Activated CD4-positive, alpha-beta T cell treated with anti-CD3 and anti-CD28 coated beads, Interleukin-2, amount 10 ng/mL, durations not matched to agents 7 days and 5 days (primary cell): Measurements from ENCODE around the gene DDX1. TPM values are rescaled to one million over a fixed set of nuclear protein-coding genes. Genes with fewer than 3 reads are reported as not detected.
"Not testable (repeated sequence)": the region's sequence is repeated elsewhere in the genome, so short reads cannot be mapped to it uniquely, and the experiment has no call there.

Experiments used
- CTCF ChIA-PET: fragments of 350-600 bp; sonication (Branson Sonifier 250); formaldehyde crosslinking; loops from one replicate; lab custom pipeline; 2021; ENCODE audit warnings: antibody characterized with exemption; lab: Charles Lee
- POLR2A ChIA-PET: fragments of 350-600 bp; sonication (Branson Sonifier 250); formaldehyde crosslinking; loops from one replicate; lab custom pipeline; 2021; ENCODE audit warnings: antibody characterized with exemption; lab: Charles Lee
- DNase-seq: peaks from one replicate; pipeline ENCODE4 v3.0.0-alpha.2; 2020
- H3K27ac Mint-ChIP-seq: one replicate; pipeline ENCODE4 v1.8.0; 2021; ENCODE audit warnings: mild to moderate bottlenecking, moderate library complexity, mixed read lengths
- H3K27me3 Mint-ChIP-seq: one replicate; pipeline ENCODE4 v1.8.0; 2021; ENCODE audit warnings: mixed read lengths
- H3K36me3 Mint-ChIP-seq: one replicate; pipeline ENCODE4 v1.8.0; 2021; ENCODE audit warnings: low read depth, mixed read lengths
- H3K4me1 Mint-ChIP-seq: one replicate; pipeline ENCODE4 v1.8.0; 2021; ENCODE audit warnings: mixed read lengths
- H3K4me3 Mint-ChIP-seq: one replicate; pipeline ENCODE4 v1.8.0; 2021; ENCODE audit warnings: mild to moderate bottlenecking, moderate library complexity, mixed read lengths
- H3K9me3 Mint-ChIP-seq: one replicate; pipeline ENCODE4 v1.8.0; 2021; ENCODE audit warnings: mixed read lengths
- total RNA-seq, 2 experiments: library from RNA; stranded (reverse); gene quantifications; one replicate each; pipeline ENCODE4 v1.2.3, GENCODE V29; 2021

Gene DDX1
- total RNA-seq, 2 experiments from 2014 or later = 64.1 to 65.7 TPM

DNA sequence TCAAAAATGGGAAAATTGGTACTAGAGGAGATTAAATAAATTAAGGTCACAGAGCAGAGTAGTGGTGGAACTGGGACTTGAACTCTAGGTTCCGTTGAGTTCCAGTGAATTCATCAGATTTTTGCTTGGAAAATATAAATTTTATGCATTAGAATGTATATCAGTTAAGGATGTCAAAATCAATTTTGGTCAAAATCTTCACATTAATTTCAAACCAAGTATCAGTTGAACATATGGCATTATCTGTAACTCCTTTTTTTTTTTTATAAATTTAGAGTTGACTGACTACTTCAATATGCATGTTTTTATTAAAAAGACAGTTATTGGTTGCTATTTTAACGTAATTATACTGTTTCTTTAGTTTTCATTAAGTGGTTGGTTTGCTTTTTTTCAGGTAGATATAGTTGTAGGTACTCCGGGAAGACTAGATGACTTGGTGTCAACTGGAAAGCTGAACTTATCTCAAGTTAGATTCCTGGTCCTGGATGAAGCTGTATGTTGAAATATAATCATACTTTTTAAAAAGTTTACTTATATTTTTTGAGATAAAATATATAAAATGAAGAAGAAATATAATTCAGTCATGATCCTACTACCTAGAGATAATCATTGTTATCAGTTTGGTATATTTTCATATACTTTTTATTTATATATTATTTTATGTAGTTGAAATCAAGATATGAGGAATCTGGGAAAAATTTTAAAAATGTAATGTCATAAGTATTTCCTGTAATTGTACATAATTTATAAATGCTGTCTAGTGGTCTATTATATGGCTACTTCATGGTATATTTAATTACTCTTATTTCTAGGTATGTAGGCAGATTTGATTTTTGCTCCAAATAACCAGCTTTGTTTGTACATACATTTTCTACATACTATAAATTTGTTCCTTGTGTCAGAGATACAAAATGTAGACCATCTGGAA lies 25.4 kb downstream of the DDX1 start:
- Mint-ChIP-seq H3K36me3 (peaks cover 36% of the 10 kb centered on the region), H3K27ac (no peak overlapping the region), H3K9me3 (no peaks in the 10 kb centered on the region), H3K4me1 (peaks cover 7% of the 10 kb centered on the region), H3K27me3 (no peaks in the 10 kb centered on the region), H3K4me3 (no peak overlapping the region)
- POLR2A ChIA-PET = no interaction called here
- DNase-seq = no peak
- CTCF ChIA-PET = interaction anchor here (0.5 kb wide), 1 partner anchor 9 kb away, joined by 4 read pairs; no protein-coding TSS in a partner anchor

DNA sequence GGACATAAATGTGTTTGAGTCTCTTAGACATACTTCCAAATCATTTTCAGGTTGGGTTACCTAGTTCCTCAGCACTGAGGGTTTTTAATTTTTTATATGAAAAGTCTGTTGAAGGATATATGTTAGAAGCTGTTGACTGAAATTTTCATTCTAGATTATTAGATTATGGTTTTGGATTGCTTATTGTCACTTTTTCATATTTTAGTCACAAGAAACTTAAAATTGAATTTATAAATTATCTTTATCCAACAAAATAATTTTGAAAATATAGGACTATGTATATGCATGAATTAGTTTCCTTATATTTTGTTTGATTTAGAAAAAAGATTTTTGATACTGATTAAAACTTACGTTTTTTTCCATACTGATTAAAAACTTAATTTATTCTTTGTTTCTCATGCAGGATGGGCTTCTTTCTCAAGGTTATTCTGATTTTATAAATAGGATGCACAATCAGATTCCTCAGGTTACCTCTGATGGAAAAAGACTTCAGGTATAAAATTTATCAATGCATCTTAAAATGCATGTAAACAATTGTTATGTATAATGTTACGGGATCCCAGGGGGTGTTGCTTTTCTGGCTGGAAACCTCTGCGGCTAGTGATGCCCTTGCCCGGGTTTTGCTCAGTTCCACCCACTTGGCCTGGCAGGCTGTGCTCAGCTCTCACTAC lies 26.2 kb downstream of the DDX1 start:
- no peak overlapping the region for H3K4me3 Mint-ChIP-seq
- no peak overlapping the region for H3K27ac Mint-ChIP-seq
- CTCF ChIA-PET = interaction anchor here (0.5 kb wide), 1 partner anchor 9 kb away, joined by 4 read pairs; no protein-coding TSS in a partner anchor
- peaks cover 7% of the 10 kb centered on the region for H3K4me1 Mint-ChIP-seq
- POLR2A ChIA-PET = no interaction called here
- no peaks in the 10 kb centered on the region for H3K27me3 Mint-ChIP-seq
- no peaks in the 10 kb centered on the region for H3K9me3 Mint-ChIP-seq
- H3K36me3 Mint-ChIP-seq = peaks cover 42% of the 10 kb centered on the region
- DNase-seq = no peak

DNA sequence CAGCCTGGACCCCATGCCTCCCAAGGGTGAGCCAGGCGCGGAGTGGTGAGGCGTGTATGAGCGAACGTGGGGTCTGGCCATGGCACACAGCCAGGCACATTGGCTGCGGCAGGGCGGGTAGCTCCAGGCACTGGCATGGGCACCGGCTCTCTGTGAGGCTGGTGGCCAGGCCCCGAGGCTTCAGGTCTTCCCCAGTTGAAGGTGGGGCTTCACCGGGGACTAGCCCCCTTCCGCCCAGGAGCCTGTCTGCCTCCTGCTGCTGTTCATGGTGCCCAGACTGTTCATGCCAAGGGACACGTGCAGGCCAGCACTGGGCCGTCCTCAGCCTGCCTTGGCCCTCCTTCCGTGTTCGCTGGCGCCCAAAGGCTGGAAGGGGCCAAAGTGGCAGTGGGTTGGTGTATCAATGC lies 26.8 kb downstream of the DDX1 start:
- H3K36me3 Mint-ChIP-seq = peaks cover 42% of the 10 kb centered on the region
- no peak overlapping the region for H3K4me3 Mint-ChIP-seq
- CTCF ChIA-PET = no interaction called here
- peaks cover 2% of the 10 kb centered on the region for H3K9me3 Mint-ChIP-seq
- no peaks in the 10 kb centered on the region for H3K27me3 Mint-ChIP-seq
- POLR2A ChIA-PET = no interaction called here
- no peak overlapping the region for H3K27ac Mint-ChIP-seq
- H3K4me1 Mint-ChIP-seq = peaks cover 7% of the 10 kb centered on the region
- DNase-seq = no peak

DNA sequence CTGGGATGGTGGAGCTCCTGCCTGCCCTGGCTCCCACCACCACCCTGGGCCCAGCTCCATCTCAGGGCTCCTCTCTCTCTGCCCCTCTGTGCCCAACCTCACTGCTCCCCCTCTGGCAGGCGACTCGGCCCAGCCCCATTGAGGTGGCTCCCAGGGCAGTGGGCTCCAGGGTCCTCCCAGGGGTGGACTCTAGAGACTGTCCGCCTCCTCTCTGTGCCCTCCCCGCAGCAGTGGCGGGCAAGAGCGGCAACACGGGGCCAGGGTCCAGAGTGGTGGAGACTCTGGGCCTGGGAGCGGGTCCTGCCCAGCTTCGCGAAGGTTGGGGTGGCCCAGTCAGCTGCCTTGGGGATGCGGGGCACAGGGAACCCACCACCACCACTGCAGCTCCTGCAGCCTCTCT lies 27.4 kb downstream of the DDX1 start:
- no peak overlapping the region for H3K27ac Mint-ChIP-seq
- H3K4me1 Mint-ChIP-seq = peaks cover 7% of the 10 kb centered on the region
- H3K36me3 Mint-ChIP-seq = peaks cover 44% of the 10 kb centered on the region
- POLR2A ChIA-PET = no interaction called here
- DNase-seq = no peak
- H3K9me3 Mint-ChIP-seq = peaks cover 6% of the 10 kb centered on the region
- no peak overlapping the region for H3K4me3 Mint-ChIP-seq
- no peaks in the 10 kb centered on the region for H3K27me3 Mint-ChIP-seq
- CTCF ChIA-PET = no interaction called here

DNA sequence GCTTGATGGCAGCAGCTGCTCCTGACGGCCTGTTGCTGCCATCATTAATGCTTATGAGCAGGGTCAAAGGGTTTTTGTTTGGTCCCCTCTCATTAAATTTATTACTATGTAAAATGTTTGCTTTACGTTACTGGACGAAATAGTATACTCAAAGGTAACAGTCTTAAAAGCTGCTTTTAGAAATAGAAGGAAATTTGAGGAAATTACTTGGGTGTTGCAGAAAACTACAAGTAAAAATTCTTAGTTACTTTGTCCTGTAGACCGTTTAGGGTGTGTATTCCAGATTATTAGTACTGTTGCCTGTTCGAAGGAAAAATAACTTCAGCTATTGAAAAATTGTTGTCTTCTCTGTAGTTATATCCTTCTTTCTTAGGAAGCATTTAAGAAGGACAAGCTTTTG lies 27.8 kb downstream of the DDX1 start:
- no peak for DNase-seq
- ChIA-PET CTCF (no interaction called here), POLR2A (no interaction called here)
- peaks cover 7% of the 10 kb centered on the region for H3K4me1 Mint-ChIP-seq
- H3K9me3 Mint-ChIP-seq = peaks cover 10% of the 10 kb centered on the region
- H3K4me3 Mint-ChIP-seq = no peak overlapping the region
- H3K36me3 Mint-ChIP-seq = peaks cover 44% of the 10 kb centered on the region
- H3K27me3 Mint-ChIP-seq = no peaks in the 10 kb centered on the region
- H3K27ac Mint-ChIP-seq = no peak overlapping the region

DNA sequence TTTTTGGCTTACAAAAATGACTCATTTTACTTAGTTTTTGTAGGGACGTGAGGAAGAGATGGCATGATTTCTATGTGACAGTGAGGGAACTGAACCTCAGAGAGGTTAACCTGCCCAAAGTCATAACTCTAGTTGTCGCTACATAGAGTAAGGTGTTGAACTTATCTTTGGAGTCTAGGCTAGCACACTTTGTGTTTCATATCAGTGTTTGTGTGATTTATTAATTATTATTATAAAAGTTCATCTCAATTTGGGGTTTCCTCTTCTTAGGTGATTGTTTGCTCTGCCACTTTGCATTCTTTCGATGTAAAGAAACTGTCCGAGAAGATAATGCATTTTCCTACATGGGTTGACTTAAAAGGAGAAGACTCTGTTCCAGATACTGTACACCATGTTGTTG lies 28.3 kb downstream of the DDX1 start:
- Mint-ChIP-seq H3K27me3 (no peaks in the 10 kb centered on the region), H3K27ac (no peak overlapping the region), H3K9me3 (peaks cover 10% of the 10 kb centered on the region), H3K4me1 (peaks cover 6% of the 10 kb centered on the region), H3K4me3 (no peak overlapping the region), H3K36me3 (peaks cover 47% of the 10 kb centered on the region)
- CTCF ChIA-PET = no interaction called here
- POLR2A ChIA-PET = no interaction called here
- no peak for DNase-seq

DNA sequence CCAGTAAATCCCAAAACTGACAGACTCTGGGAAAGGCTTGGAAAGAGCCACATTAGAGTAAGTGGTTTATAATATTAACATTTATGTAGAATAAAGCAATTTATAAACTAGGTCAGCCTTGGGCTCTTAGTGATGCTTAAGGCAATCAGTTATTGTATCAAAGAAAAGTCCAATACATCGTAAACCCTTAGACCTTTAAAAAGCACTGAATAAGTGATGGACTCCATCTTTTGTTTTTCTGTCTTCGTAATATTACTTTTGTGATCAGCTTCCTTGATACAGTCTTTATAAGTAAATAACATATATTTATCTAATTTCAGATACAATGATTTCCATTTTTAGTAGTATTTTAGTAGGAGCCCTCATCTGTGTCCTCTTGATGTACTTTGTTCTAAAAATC lies 28.7 kb downstream of the DDX1 start:
- CTCF ChIA-PET = no interaction called here
- H3K9me3 Mint-ChIP-seq = peaks cover 10% of the 10 kb centered on the region
- no peak for DNase-seq
- POLR2A ChIA-PET = no interaction called here
- peaks cover 2% of the 10 kb centered on the region for H3K4me1 Mint-ChIP-seq
- H3K4me3 Mint-ChIP-seq = no peak overlapping the region
- peaks cover 46% of the 10 kb centered on the region for H3K36me3 Mint-ChIP-seq
- no peak overlapping the region for H3K27ac Mint-ChIP-seq
- no peaks in the 10 kb centered on the region for H3K27me3 Mint-ChIP-seq

DNA sequence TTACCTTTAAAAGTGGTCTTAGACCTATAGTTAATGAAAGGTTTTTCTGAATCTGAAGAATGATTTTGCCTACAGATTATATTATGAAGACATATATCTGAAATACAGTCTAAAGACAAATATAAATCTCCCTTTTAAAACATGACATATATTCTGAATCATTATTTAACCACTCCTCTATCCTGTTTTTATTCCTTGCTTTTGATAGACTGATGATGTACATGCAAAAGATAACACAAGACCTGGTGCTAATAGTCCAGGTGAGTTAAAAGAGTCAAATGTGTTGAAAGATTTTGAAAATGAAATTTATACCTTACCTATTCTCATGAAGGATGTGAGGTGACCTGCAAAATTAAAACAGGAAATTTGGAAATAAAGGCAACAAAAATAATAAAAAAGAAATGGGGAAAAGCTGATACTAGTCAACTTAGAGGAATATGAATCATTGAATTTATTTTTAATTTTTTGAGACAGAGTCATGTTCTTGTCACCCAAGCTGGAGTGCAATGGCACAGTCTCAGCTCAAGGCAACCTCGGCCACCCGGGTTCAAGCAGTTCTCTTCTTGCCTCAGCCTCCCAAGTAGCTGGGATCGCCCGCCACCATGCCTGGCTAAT lies 29.3 kb downstream of the DDX1 start:
- no peak overlapping the region for H3K27ac Mint-ChIP-seq
- DNase-seq = no peak
- no peaks in the 10 kb centered on the region for H3K27me3 Mint-ChIP-seq
- H3K4me1 Mint-ChIP-seq = no peaks in the 10 kb centered on the region
- H3K36me3 Mint-ChIP-seq = peaks cover 48% of the 10 kb centered on the region
- ChIA-PET POLR2A (no interaction called here), CTCF (no interaction called here)
- no peak overlapping the region for H3K4me3 Mint-ChIP-seq
- peaks cover 10% of the 10 kb centered on the region for H3K9me3 Mint-ChIP-seq

DNA sequence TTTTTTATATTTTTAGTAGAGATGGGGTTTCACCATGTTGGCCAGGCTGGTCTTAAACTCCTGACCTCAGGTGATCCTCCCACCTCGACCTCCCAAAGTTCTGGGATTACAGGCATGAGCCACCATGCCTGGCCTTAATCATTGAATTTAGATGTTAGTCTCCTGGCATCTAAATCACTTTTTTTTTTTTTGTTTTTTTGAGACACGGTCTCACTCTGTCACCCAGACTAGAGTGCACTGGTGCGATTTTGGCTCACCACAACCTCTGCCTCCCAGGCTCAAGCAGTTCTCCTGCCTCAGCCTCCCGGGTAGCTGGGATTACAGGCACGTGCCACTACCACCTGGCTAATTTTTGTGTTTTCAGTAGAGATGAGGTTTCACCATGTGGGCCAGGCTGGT lies 29.8 kb downstream of the DDX1 start:
- Mint-ChIP-seq H3K9me3 (peaks cover 10% of the 10 kb centered on the region), H3K36me3 (peaks cover 53% of the 10 kb centered on the region)
- CTCF ChIA-PET, POLR2A ChIA-PET, H3K4me3 Mint-ChIP-seq, H3K4me1 Mint-ChIP-seq, H3K27me3 Mint-ChIP-seq, DNase-seq, H3K27ac Mint-ChIP-seq: not testable (repeated sequence)

DNA sequence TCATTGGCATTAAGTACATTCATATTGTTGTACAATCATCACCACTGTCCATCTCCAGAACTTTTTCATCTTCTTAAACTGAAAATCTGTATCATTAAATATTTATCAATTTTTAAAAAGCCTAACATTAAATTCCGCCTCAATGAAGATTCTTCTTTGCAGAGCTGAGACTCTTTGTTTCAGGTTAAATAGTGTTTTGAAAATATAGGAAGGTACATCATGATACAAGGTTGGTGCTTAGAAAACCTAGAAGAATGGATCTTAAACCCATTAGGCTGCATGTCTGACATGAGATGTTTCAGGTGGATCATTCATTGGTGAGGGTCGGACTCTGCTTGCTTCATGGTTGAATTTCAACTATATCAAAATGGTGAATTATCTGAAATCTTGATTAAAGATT lies 30.5 kb downstream of the DDX1 start:
- ChIA-PET POLR2A (interaction anchor here (0.6 kb wide), 1 partner anchor 14 kb away, joined by 4 read pairs; no protein-coding TSS in a partner anchor), CTCF (no interaction called here)
- H3K27me3 Mint-ChIP-seq = no peaks in the 10 kb centered on the region
- H3K36me3 Mint-ChIP-seq = peaks cover 58% of the 10 kb centered on the region
- peaks cover 10% of the 10 kb centered on the region for H3K9me3 Mint-ChIP-seq
- no peak for DNase-seq
- H3K4me3 Mint-ChIP-seq = no peak overlapping the region
- H3K4me1 Mint-ChIP-seq = no peaks in the 10 kb centered on the region
- no peak overlapping the region for H3K27ac Mint-ChIP-seq

DNA sequence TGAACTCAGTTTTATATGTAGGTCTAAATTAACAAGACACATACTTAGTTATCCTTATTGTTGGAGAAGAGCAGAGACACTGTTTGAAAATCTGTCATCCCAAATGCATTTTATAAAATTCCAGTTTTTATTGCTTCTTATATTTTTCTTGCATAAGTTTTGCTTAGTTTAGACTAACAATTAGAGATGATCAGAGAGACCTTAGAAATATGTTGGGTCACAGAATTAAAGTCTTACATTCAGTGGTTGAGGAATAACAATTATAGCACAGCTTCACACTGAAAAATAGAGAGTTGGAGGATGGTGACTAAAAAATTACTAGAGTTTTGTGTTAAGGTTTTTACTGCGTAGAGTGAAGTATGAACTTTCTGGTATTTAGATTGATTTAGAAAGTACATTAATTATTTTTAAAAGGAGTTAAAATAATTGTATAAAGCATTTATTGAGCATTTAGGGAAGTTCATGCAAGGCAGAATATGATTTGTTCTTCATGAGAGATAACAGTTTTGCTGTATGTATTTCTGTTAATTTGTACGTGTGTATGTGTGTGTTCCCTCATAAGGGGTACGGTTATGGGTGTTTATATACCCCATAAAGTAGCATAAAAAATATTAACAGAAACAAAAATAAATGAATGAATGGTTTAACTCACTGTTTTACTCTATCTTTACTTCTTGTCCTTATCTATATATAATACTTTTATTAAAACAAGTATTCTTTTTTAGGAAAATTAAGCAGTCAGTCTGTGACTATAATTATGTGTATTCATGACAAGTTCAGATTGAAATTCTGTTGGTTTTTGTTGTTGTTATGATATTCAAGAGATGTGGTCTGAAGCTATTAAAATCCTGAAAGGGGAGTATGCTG lies 31.2 kb downstream of the DDX1 start:
- DNase-seq = no peak
- H3K36me3 Mint-ChIP-seq = peaks cover 64% of the 10 kb centered on the region
- H3K4me3 Mint-ChIP-seq = no peak overlapping the region
- ChIA-PET POLR2A (no interaction called here), CTCF (no interaction called here)
- no peaks in the 10 kb centered on the region for H3K27me3 Mint-ChIP-seq
- no peaks in the 10 kb centered on the region for H3K4me1 Mint-ChIP-seq
- H3K27ac Mint-ChIP-seq = no peak overlapping the region
- H3K9me3 Mint-ChIP-seq = peaks cover 10% of the 10 kb centered on the region

DNA sequence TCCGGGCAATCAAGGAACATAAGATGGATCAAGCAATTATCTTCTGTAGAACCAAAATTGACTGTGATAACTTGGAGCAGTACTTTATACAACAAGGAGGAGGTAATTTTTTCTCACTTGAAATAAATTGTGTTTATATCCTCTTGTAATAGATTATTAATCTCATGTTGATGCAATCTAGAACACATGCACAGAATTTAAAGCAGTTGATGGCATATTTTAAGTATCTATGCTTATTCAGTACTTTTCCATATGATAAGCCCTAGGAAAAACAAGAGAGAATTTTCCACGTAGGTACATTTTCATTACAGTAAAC lies 31.8 kb downstream of the DDX1 start:
- no peaks in the 10 kb centered on the region for H3K27me3 Mint-ChIP-seq
- H3K36me3 Mint-ChIP-seq = peaks cover 65% of the 10 kb centered on the region
- ChIA-PET POLR2A (no interaction called here), CTCF (no interaction called here)
- H3K9me3 Mint-ChIP-seq = peaks cover 10% of the 10 kb centered on the region
- DNase-seq = no peak
- no peak overlapping the region for H3K4me3 Mint-ChIP-seq
- H3K27ac Mint-ChIP-seq = no peak overlapping the region
- H3K4me1 Mint-ChIP-seq = no peaks in the 10 kb centered on the region
